H9 (cell line): ENCODE measurements around the gene STRIP1. TPM values are rescaled to one million over a fixed set of nuclear protein-coding genes. Genes with fewer than 3 reads are reported as not detected.

Source experiments
- DNase-seq: peaks from one replicate; pipeline ENCODE4 v3.0.0-alpha.2; 2017
- H2AFZ ChIP-seq: one replicate; pipeline ENCODE4 v1.6.1; 2013; ENCODE audit warnings: mild to moderate bottlenecking, low read length, control low read depth, moderate library complexity
- H2AK5ac ChIP-seq: 2 replicates; pipeline ENCODE4 v1.6.1; 2013; ENCODE audit warnings: low read length, control low read depth, mixed read lengths; ENCODE audit not compliant: insufficient read length
- H2BK120ac ChIP-seq: one replicate; pipeline ENCODE4 v1.6.1; 2013; ENCODE audit warnings: low read depth, mild to moderate bottlenecking, low read length, control low read depth, inconsistent platforms; ENCODE audit not compliant: poor library complexity, severe bottlenecking
- H2BK12ac ChIP-seq: 2 replicates; pipeline ENCODE4 v1.6.1; 2013; ENCODE audit warnings: low read length, control low read depth, mixed read lengths, low read depth; ENCODE audit not compliant: insufficient read length
- H2BK15ac ChIP-seq: 2 replicates; pipeline ENCODE4 v1.6.1; 2013; ENCODE audit warnings: low read depth, low read length, control low read depth
- H2BK20ac ChIP-seq: one replicate; pipeline ENCODE4 v1.6.1; 2013; ENCODE audit warnings: low read depth, mild to moderate bottlenecking, low read length, control low read depth, inconsistent platforms; ENCODE audit not compliant: poor library complexity, severe bottlenecking
- H2BK5ac ChIP-seq: 2 replicates; pipeline ENCODE4 v1.6.1; 2013; ENCODE audit warnings: low read length, control low read depth, mixed read lengths; ENCODE audit not compliant: insufficient read length
- H3K14ac ChIP-seq: 2 replicates; pipeline ENCODE4 v1.6.1; 2013; ENCODE audit warnings: low read length, control low read depth; ENCODE audit not compliant: insufficient read depth
- H3K18ac ChIP-seq: 2 replicates; pipeline ENCODE4 v1.6.1; 2013; ENCODE audit warnings: low read depth, mild to moderate bottlenecking, mixed read lengths, low read length, control low read depth; ENCODE audit not compliant: insufficient read length
- H3K23ac ChIP-seq: 2 replicates; pipeline ENCODE4 v1.6.1; 2013; ENCODE audit warnings: low read length, control low read depth, mixed read lengths, low read depth; ENCODE audit not compliant: insufficient read length
- H3K23me2 ChIP-seq: 2 replicates; pipeline ENCODE4 v1.6.1; 2013; ENCODE audit warnings: low read depth, mild to moderate bottlenecking, mixed read lengths, low read length, control low read depth; ENCODE audit not compliant: insufficient read length, poor library complexity, severe bottlenecking
- H3K27ac ChIP-seq: 2 replicates; pipeline ENCODE4 v1.5.1; 2013; ENCODE audit warnings: low read length, control low read depth, mixed read lengths, low read depth; ENCODE audit not compliant: insufficient read length
- H3K27me3 ChIP-seq: 2 replicates; pipeline ENCODE4 v1.6.1; 2013; ENCODE audit warnings: low read length, control low read depth, inconsistent platforms; ENCODE audit not compliant: insufficient read depth
- H3K4ac ChIP-seq: 2 replicates; pipeline ENCODE4 v1.6.1; 2013; ENCODE audit warnings: low read depth, mild to moderate bottlenecking, control low read depth, inconsistent platforms, low read length, moderate library complexity
- H3K4me1 ChIP-seq: 2 replicates; pipeline ENCODE4 v1.6.1; 2013; ENCODE audit warnings: low read length, control low read depth, inconsistent platforms; ENCODE audit not compliant: insufficient read depth
- H3K4me2 ChIP-seq: 2 replicates; pipeline ENCODE4 v1.6.1; 2013; ENCODE audit warnings: low read length, control low read depth, mixed read lengths; ENCODE audit not compliant: insufficient read length, insufficient read depth
- H3K56ac ChIP-seq: 2 replicates; pipeline ENCODE4 v1.6.1; 2013; ENCODE audit warnings: low read depth, mild to moderate bottlenecking, mixed read lengths, low read length, control low read depth; ENCODE audit not compliant: insufficient read length
- H3K79me1 ChIP-seq: 2 replicates; pipeline ENCODE4 v1.6.1; 2013; ENCODE audit warnings: low read depth, mild to moderate bottlenecking, moderate library complexity, low read length, control low read depth, inconsistent platforms; ENCODE audit not compliant: insufficient read depth, poor library complexity, severe bottlenecking
- H3K79me2 ChIP-seq: 2 replicates; pipeline ENCODE4 v1.6.1; 2013; ENCODE audit warnings: low read length, control low read depth, inconsistent platforms; ENCODE audit not compliant: insufficient read depth
- H3K9ac ChIP-seq: 2 replicates; pipeline ENCODE4 v1.6.1; 2013; ENCODE audit warnings: low read length, control low read depth, mixed read lengths; ENCODE audit not compliant: insufficient read length; ENCODE audit errors: extremely low read depth
- H3K9me3 ChIP-seq: one replicate; pipeline ENCODE4 v1.6.1; 2013; ENCODE audit warnings: low read depth, low read length, inconsistent platforms; ENCODE audit not compliant: control insufficient read depth
- H3T11ph ChIP-seq: one replicate; pipeline ENCODE4 v1.6.1; 2013; ENCODE audit warnings: mild to moderate bottlenecking, low read length, control low read depth, inconsistent platforms
- H4K20me1 ChIP-seq: one replicate; pipeline ENCODE4 v1.6.1; 2013; ENCODE audit not compliant: control insufficient read depth, insufficient read length, insufficient read depth
- H4K5ac ChIP-seq: 2 replicates; pipeline ENCODE4 v1.6.1; 2013; ENCODE audit warnings: low read depth, mild to moderate bottlenecking, mixed read lengths, low read length, control low read depth; ENCODE audit not compliant: insufficient read length
- H4K8ac ChIP-seq: replicated peaks from 2 replicates; pipeline ENCODE4 v1.6.1; 2013; ENCODE audit warnings: low read length, control low read depth, mixed read lengths, low read depth; ENCODE audit not compliant: insufficient read length
- H4K91ac ChIP-seq: 2 replicates; pipeline ENCODE4 v1.6.1; 2013; ENCODE audit warnings: low read depth, mild to moderate bottlenecking, moderate library complexity, mixed read lengths, low read length, control low read depth; ENCODE audit not compliant: insufficient read length
- H3K27ac Mint-ChIP-seq, 3 experiments: 2 replicates in 2 of 3; 3 replicates in 1 of 3; pipeline ENCODE4 v1.8.0; 2020 to 2021; ENCODE audit warnings: mixed read lengths in 3 of 3, mild to moderate bottlenecking in 1 of 3, moderate library complexity in 1 of 3
- H3K27me3 Mint-ChIP-seq: 2 replicates; pipeline ENCODE4 v1.8.0; 2021; ENCODE audit warnings: low read depth, mild to moderate bottlenecking, moderate library complexity, mixed read lengths
- H3K36me3 Mint-ChIP-seq, 3 experiments: 2 replicates in 2 of 3; 3 replicates in 1 of 3; pipeline ENCODE4 v1.8.0; 2020 to 2021; ENCODE audit warnings: low read depth in 3 of 3, mixed read lengths in 3 of 3; ENCODE audit not compliant: insufficient read depth in 1 of 3
- H3K4me1 Mint-ChIP-seq, 2 experiments: 2 replicates each; pipeline ENCODE4 v1.8.0; 2020; ENCODE audit warnings: mixed read lengths in 2 of 2
- H3K4me3 Mint-ChIP-seq, 2 experiments: 2 replicates in 1 of 2; 3 replicates in 1 of 2; pipeline ENCODE4 v1.8.0; 2020 to 2021; ENCODE audit warnings: mild to moderate bottlenecking in 2 of 2, mixed read lengths in 2 of 2, moderate library complexity in 1 of 2
- H3K9me3 Mint-ChIP-seq, 2 experiments: 2 replicates in 1 of 2; 3 replicates in 1 of 2; pipeline ENCODE4 v1.8.0; 2020; ENCODE audit warnings: mild to moderate bottlenecking in 2 of 2, mixed read lengths in 2 of 2, moderate library complexity in 1 of 2
- CTCF ChIP-seq: fragments of 200-600 bp; sonication (generic); conservative IDR thresholded peaks from 3 replicates; pipeline ENCODE4 v1.8.0; 2021; ENCODE audit warnings: antibody characterized with exemption, mild to moderate bottlenecking
- WGBS: extraction: QIAGEN DNeasy Blood & Tissue Kit; methylation state at CpG from one replicate; pipeline ENCODE4 v1.1.7; 2013; ENCODE audit warnings: missing lambda C conversion rate, low lambda C conversion rate, mixed read lengths; ENCODE audit not compliant: insufficient read length; ENCODE audit errors: extremely low coverage; 5-methylcytosine and 5-hydroxymethylcytosine counted together
- total RNA-seq: library from RNA; stranded (reverse); gene quantifications from 2 replicates; pipeline ENCODE4 v1.2.1, GENCODE V29; 2021

STRIP1 gene
- total RNA-seq, 1 experiment from 2014 or later = 43.6 TPM

- H3K4me2 ChIP-seq = peak overlapping the region; percentile 26
- no peak overlapping the region for H2AFZ ChIP-seq
- H3K79me2 ChIP-seq = no peaks in the 10 kb centered on the region
- TF ChIP-seq CTCF = no peak; the same call in 2 of the 3 replicates
- Mint-ChIP-seq H3K27me3 (peaks cover 92% of the 10 kb centered on the region), H3K27ac (no peak overlapping the region), H3K36me3 (no peaks in the 10 kb centered on the region; a peak in 1 of 7 replicates), H3K4me3 (peak overlapping the region; percentile 48 to 75), H3K9me3 (peaks cover 0 to 3% of the 10 kb centered on the region in 2 experiments; a peak in 2 of 5 replicates), H3K4me1 (peaks cover 10 to 18% of the 10 kb centered on the region in 2 experiments)
- H2BK5ac ChIP-seq = no peak overlapping the region
- peak; percentile 68 for DNase-seq
- no peaks in the 10 kb centered on the region for H3K79me1 ChIP-seq
- H3K27me3 ChIP-seq = peaks cover 68% of the 10 kb centered on the region
- H3K56ac ChIP-seq = no peak overlapping the region
- H3K4me1 ChIP-seq = no peaks in the 10 kb centered on the region; the same call in 1 of the 2 replicates
- no peak overlapping the region for H2BK15ac ChIP-seq
- H2BK120ac ChIP-seq = no peak overlapping the region
- no peak overlapping the region for H3T11ph ChIP-seq
- H4K8ac ChIP-seq = no peak overlapping the region
- peaks cover 4% of the 10 kb centered on the region for H4K20me1 ChIP-seq
- H3K18ac ChIP-seq = no peak overlapping the region
- H3K23me2 ChIP-seq = peaks cover 7% of the 10 kb centered on the region
- H3K4ac ChIP-seq = no peak overlapping the region
- no peak overlapping the region for H2AK5ac ChIP-seq
- no peak overlapping the region for H2BK20ac ChIP-seq
- H3K27ac ChIP-seq = no peak overlapping the region
- H4K91ac ChIP-seq = no peak overlapping the region
- H3K9me3 ChIP-seq = no peaks in the 10 kb centered on the region
- WGBS = no CpG with 5 or more reads among the region's 68 CpGs
- H3K9ac ChIP-seq = no peak overlapping the region
- H4K5ac ChIP-seq = no peak overlapping the region
- no peak overlapping the region for H2BK12ac ChIP-seq
- H3K23ac ChIP-seq = no peak overlapping the region
- no peak overlapping the region for H3K14ac ChIP-seq
Observed at GRCh38 chr1:110067893-110068645, 33.6 kb downstream of the STRIP1 start.
